Activated T-cell treated with anti-CD3 and anti-CD28 coated beads for 1 hour (primary cell): ENCODE measurements around the gene PHACTR1.

Experiments used
- DNase-seq: peaks from one replicate; pipeline ENCODE4 v3.0.0-alpha.2; 2020; ENCODE audit warnings: low read depth

PHACTR1 gene

DNA sequence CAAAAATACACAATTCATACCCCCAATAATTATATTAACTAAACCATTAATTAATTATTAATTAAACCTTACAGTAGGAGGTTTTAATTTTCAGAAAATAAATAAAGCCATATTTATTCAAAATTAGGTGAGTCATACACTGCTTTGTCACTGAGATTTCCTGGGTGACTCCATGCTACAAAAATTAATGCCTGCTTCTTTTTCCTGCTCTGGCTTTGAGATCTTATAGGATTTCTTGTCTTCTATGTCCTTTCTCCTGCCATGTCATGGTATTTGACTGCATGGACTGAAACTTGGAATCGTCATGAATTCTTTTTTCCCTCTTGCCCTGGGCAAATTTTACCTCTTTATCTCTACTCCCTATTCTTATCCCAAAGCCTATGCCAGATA, 133.2 kb downstream of the PHACTR1 start:
- DNase-seq = no peak

DNA sequence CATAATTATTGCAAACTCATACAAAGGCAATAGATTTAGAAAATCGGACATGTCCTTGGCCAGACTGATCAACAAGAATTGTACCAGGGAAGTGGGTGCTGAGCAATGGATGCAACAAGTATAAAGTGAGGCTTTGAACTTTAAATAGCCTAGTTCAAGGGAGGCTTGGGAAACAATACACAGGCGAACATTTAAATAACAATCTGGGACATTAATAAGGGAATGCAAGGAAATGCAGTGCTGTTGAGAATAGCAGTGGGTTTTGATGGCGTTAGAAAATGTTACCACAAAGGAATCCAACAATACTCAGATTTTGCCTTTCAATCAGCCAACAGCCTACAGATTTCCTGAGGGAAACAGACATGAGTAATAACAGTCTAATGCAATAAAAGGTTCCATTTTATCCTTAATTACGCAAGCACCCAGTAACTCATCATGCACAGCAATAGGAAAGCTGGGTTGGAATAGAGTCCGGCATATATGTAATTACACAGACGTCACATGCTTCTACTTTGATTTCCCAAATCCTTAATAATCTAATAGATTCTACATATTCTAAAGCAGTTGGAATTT, 134.6 kb downstream of the PHACTR1 start:
- no peak for DNase-seq

DNA sequence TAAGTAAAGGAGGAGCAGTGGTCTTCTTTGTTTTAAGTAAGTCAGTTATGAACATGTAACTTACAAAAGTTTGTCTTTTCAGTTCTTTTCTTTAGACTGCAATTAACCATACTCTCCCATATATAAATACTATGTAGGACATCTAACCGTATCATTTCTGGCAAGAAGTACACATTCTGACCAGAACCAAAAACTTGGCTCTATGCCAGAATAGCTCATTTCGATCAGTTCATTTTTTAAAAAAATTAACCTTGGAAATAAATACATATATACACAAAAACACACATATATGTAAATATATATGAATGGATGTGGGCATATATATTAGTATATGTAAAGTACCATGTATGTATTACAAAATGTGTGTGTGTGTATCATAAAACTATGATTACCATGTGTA, 145.0 kb downstream of the PHACTR1 start:
- DNase-seq = no peak

DNA sequence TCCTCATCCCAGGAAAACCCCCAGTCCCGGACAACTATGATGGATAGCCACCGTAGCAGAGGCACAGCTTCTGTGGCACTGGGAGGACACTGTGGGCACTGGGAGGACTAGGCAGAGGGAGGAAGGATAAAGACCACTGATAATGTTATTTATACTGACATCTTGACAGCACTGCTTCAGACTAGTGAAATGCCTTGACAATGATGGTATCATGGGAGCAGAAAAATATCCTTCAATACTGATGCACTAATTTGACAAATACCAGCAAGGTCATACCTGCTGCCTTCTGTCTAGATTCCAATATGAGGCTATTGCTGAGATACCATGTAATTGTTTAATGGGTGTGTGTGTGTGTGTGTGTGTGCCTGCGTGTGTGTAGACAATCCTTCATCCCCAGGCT, 148.6 kb downstream of the PHACTR1 start:
- DNase-seq = no peak

DNA sequence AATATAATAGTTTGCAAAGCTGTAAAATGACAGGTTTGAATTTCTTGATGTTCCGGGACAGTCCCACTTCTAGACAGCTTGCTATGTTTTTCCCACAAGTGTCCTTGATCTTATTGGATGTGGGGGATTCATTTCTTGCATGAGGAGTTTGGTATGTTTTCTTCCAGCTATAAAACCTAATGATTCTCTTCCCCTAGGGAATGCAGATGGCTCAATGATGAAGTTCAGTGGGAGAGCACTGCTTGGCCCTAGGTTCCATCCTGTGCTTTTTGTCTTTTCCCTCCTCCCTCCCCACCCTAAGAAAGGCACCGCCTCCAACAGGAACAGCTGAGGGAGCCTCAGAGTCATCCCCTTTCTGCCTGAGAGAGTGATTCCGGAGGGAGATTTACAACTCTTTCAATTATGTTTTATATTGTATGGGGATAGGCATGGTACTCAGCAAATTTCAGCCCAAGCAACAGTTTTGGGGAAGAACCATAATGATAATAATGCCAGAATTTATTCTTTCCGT, 149.2 kb downstream of the PHACTR1 start:
- no peak for DNase-seq

DNA sequence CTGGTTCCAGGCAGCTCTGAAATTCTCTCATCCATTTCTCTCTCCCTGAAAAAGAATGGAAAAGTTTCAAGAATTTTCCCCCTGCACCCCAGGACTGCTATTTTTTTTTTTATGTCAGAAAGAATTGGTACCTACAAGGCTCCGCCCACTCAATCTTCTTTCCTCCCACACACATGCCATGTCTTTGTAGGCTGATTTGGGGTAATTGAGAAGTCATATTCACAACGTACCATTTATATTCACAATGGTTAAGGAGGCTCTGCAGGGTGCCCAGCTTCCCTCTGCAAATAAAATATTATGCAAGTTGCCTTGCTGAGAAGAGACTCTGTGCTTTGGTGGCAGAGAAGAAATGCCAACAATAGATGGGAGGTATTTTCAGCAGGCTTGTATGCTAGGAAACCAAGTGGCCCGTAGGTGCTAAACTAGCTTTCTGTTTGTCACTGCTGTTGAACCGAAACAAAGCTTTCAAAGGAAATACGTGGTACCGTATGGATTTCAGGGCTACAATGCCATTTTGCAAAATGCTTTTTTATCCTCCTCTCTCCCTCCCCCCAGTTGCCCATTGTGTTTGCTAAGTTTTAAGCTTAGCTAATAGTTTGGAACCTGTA, 150.0 kb downstream of the PHACTR1 start:
- no peak for DNase-seq

DNA sequence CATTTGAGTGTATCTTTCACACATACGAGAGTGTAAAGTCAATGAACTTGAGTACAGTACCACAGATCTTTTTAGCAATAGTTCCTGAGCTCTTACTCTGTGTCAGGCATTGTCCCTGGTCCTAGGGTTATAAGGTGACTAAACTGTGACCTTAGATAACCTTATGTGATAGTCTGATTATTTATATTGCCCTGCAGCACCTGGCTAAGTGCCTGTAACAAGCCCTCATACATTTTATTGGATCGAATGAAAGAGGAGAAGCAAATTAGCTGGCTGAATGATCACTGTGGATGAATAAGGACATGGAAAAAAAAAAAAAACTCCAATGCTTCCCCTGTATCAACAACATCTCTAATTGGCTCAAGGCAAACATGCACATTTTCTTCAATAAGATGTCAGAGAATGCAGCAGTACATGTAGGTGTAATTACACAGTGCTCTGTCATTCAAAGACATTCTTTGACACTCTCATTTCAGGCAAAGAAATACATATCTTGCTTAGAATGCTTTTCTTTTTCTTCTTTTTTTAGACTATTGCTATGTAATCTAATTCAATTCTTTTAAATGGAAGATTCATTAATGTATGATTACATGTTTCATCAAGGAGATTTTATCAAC, 153.4 kb downstream of the PHACTR1 start:
- no peak for DNase-seq

DNA sequence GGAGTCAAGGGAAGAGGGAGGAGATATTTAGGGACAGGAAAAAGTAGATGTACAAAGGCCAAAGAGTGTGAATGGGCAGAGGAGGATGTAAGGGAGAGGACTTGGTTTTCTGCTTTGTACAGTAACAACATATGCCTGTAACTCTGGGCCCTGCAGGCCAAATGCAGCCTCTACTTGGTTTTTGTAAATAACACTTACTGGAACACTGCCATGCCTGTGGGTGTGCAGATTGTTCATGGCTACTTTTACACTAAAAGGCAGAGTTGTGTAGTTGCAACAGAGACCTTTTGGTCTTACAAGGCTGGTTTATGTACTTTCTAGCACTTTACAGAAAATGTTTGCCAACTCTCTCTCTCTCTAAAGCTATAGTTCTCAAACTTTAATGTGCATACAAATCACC, 157.1 kb downstream of the PHACTR1 start:
- DNase-seq = no peak

DNA sequence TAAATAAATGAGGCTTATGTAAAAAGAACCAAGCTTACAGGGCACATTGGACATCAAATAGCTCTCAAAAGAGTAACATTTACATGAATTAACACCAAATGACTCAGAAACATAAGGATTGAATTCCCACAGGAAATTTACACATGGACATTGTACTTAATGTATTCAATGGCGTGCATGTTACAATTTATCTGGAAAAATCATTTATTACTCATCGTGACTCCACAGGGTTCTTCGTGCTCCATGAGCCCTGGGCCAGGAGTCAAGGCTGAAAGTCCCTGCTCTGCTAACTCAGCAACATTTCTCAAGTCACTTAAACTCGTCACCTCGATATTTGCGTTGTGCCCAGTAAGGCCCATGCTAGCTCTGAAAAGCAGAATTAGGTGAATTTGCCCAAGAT, 158.5 kb downstream of the PHACTR1 start:
- no peak for DNase-seq

DNA sequence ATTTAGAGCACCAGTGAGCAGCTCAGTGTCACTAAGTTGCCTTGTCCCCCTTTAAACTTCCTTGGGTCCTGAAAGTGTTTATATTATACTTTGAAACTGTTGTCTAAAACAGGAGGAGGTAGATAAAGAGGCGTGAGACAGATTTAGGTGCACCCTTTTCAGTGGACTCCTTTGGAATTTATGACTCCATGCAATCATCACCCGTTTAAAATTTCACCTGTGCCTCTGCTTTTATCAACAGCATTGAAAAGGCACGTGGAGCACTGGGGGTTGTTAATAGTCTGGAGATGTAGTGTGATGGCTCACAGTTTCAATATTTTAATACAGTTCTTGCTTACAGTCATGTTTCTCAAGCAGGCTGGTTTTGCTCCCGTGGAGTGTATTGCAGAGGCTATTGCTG, 162.2 kb downstream of the PHACTR1 start:
- DNase-seq = no peak

DNA sequence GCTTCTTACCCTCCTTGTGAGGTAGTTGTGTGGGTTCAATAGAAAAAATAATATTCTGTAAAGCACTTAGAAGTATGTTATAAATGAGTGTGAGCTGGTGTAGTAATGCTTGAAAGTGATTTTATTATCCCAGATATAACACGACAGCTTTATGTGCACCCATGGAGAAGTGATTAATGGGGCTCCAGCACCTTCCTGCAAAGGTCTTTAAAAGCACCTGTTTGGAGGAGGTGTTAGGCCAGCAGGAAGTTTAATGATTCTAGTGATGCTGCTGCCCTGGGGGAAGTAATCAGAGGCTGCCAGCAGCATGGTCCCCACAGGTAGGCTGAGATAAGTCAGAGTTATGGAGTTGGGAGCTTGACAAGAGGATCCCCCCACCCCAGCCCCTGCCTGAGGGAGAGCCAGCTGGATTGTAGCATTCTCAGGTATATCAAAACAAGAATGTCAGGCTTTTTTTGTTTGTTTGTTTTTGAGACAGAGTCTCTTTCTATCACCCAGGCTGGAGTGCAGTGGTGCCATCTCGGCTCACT, 166.3 kb downstream of the PHACTR1 start:
- DNase-seq = no peak

DNA sequence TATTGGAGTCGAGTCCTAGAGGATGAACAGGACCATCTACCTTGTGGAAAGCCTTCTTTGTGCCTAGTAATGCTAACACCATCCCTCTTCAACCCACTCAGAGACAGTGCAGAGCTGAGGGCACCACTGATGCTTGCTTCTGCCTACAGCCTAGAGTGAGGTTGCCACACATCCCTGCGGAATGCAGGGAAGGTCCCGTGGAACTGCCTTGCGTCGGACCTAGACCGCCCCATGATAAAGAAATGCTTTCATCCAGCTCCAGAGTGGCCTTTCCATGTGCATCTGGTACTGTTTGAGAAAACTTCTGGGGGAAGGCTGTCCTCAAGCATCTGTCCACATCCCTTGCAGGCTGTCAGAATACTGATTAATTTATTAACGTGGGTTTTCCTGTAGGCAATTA, 168.4 kb downstream of the PHACTR1 start:
- no peak for DNase-seq

DNA sequence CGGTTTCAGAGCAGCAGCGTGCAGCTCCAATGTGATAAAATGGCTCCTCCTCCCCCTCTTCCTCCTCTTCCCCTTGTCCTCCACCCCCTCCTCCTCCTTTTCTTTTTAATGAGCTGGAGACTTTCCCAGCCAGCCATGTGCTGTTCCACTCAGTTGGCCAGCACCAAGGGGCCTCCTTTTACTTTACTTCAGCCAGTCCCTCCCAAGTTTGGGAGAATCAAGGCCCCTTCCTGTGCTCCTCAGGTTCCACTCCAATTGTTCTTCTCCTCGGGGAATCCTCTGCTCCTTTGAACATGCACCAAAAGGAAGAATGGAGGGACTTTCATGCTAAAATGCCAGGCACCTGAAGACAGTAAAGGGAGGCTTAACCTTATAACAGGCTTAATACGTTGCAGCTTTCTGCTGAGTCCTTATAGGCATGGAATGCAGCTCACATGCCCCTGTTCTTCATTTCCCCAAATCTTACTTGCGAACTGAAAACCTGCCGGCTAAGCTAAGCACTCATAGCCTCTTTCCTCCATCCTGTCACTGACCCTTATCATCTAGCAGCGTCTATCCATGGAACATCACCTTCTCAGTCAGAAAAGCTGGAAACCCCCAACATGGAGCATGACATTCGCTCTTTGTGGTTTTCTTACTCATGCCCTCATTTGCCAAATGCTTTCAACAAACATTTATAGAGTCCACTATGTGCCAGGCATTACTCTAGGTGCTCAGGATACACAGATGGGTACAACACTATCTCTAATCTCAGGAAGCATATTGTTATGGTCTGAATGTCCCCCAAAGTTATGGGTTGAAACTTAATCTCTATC, 170.6 kb downstream of the PHACTR1 start:
- DNase-seq = no peak

DNA sequence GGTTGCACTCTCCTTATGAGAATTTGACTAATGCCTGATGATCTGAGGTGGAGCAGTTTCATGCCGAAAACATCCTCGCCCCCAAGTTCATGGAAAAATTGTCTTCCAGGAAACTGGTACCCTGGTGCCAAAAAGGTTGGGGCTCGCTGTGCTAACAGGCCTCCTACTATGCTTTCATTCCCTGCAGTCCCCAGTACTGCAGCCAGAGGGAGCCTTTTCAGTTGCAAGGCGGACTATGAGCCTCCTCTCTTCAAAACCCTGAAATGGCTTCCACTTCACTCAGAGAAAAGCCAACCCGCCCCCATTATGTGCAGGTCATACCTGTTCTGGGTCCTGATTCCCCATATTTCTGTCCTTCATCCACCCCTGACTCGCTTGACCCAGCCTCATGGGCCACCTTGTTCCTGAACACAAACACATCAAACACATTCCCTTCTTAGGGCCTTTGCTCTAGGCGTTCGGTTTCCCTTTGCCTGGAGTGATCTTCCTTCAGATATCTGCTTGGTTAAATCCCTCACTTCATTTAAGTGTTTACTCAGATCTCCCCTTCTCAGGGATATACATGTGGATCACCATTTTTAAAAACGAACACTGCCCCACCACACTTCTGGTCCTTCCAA, 173.7 kb downstream of the PHACTR1 start:
- DNase-seq = no peak

DNA sequence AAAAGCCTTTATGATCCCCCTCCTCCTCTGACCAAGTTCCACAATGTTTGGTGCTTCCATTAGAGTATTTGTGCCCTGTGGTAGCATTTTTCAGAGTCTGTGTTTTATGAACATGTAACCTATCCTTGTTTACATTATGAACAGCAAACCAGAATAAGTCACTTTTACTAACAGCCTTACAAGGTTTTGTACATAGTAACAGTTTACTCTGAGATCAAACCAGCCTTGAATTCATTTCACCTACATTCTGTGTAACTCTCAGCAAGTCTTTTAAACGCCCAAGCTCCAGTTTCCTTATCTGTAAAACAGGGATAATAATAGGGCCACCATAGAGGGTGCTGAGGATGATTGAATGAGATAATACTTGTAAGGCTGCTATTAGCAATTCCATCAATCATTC, 175.0 kb downstream of the PHACTR1 start:
- DNase-seq = no peak

DNA sequence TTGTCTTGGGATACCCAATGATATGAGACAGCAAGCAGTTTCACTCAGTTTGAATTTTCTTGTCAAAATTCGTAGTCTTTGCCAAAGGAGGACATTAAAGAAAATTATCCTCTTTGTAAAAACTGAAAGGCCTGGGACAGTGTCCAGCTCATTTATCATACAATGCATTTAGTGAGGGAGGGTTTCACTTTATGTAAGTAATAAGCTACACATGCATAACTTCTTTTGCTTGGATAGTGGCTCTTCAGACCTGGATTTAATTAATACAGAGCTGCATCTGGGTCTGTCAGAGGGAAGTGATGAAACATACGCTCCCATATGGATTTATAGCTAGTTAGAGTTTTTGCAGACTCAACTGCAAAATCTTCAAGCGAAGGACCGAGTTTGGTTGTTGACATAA, 175.6 kb downstream of the PHACTR1 start:
- no peak for DNase-seq

DNA sequence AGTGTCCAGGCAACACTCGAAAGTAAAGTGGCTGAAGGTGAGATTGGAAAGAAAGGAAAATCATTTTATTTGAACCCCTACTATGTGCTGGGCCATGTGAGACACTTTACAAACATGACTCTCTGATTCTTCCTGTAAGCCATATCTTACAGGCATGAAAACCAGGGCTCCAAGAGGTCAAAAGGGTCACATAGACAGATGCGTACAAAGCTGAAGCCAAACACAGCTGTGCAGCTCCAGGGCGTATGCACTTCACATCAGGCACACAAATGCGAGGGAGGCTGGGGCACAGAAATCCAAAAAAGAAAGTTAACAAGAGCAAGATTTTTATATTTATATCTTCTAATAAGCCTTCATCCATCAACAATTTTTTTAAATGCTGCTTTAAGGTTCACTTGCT, 176.5 kb downstream of the PHACTR1 start:
- DNase-seq = no peak

DNA sequence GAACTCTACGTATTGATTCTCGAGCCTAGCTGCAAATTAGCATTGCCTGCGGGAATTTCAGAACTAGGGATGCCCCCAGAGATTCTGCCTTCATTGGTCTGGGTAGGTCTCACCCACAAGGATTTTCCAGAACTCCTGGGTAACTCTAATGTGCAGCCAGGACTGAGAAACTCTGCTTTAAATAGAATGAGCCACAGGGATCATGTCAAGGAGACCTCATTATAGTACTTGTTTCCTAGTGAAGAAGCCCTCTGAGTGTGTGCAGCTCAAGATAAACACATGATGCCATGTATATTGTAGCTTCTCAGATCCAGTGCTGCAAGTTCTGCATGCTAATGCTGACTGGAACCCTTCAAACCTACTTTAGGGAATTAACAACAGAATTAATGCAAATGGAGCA, 179.2 kb downstream of the PHACTR1 start:
- no peak for DNase-seq

DNA sequence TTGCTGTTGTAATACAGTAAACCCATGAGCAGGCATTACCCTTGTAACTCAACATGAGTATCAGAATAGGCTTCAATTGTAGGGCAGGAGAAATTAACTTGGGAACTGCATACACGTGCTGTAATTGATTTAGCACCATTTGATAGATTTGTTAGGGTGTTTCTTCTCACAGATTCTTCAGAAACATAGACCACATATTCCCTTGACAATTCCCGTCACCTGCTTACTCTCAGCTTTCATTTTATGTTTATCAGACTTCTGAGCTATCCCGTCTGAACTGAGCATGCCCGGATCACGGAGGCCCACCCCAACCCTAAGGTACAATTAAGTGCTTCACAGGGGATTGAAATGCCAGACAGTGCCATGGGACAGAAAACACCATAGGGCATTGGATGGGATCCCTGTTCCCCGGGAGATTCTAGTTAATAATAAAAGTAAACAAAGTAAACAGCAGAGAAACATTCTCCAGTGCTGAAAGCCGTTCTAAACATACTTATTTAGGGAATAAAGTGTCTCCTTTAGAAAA, 179.7 kb downstream of the PHACTR1 start:
- DNase-seq = no peak

DNA sequence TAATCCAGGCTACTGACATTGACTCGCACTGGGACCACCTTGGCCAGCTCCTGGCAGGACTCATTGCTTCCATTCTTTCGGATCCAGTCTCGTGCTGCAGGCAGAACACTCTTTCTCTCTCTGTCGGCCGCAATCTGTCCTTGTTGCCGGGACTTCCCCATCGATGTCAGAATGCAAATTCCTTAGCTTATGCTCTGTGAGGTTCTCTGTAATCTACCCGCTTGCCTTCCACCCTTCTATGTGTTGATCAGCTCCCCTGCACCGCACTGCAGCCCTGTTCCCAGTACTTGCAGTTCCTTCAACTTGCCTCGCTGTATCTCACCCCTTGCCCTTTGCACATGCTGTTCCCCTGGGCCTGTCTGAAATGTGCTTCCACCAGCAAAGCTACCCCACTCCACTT, 182.0 kb downstream of the PHACTR1 start:
- no peak for DNase-seq

DNA sequence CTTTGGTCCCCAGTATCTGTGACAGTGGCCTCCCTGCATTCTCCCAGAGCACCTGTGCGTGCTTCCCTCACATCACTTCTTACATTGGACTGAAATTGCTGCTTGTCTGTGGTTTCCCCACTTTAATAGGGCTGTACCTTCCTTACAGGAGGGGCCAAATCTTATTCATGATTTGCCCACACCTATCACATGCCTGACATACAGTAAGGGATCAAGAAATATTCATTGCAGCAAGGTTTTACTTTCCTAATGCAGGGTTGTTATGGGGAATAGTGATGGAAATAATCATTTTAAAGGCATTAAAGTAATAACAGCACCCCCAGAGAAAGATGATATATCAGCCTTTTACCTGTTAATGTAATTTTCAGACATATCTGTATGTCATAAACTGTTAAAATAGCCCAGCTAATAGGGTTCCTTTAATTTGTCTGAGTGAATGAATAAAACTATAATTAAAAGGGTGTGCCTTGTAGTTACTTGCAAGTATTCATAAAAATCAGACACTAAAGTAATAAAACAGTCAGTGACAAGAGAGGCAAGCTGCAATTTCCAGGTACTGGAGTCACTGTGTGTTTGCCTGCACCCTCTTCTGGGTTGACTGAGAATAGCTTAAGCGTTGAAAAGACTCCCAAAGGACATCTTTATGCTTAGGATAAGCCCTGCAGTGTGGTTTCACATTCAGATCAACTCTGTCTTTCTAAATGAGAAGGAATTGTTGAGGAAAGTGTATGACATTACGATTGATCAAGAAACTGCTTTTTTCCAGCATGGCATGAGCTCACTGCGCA, 182.7 kb downstream of the PHACTR1 start:
- no peak for DNase-seq
